NCI-H146 (cell line): ENCODE measurements around the gene GDAP1L1.
"Not testable (repeated sequence)": the region's sequence is repeated elsewhere in the genome, so short reads cannot be mapped to it uniquely, and the experiment has no call there.

Source experiments
- DNase-seq: peaks from one replicate; lab custom pipeline; 2025; lab: John Stamatoyannopoulos, UW

Gene GDAP1L1

DNA sequence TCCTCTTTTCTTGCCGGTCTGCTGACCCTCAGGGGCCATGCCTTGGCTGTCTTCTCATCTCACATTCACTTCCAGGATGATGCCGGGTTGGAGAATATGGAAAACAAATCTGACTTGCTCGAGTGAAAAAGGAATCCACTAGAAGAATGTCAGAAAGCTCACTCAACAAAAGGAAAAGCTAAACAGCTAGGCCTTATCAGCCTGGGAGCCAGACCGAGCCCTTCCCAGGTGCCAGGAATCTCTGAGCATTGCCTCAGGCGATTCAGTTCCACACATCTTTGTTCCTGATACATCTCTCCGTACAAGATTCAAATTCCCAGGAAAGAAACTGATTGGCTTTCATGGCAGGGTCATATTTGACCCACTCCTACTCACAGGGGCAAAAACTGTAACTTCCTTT lies 27.3 kb upstream of the GDAP1L1 start:
- no peak for DNase-seq

DNA sequence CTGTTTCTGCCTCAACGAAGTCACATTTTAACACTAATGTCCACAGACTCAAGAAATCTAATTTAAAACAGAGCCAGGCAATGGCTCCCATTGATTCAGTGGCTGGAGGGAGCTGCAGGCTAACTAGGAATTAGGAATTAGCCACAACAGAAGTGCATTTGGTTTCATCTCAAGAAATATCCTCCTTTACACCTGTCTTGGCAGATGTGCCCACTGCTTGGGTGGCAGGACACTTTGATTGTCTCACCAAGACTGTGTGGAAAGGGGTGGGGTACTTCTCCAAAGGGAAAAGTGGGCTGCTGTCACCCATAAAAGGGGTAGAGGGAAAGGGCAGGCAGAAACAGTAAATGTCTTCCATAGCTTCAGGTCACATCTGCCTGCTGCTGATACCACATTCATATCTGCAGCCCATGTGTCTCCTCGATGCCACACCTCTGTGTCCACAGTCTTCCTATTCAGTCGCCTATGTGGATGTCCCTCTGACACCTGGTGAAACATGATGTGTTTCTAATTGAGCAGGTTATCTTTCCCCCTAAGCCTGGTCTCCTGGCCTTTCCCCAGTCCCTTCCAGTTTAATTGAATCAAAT lies 25.6 kb upstream of the GDAP1L1 start:
- peak; percentile 22 for DNase-seq

DNA sequence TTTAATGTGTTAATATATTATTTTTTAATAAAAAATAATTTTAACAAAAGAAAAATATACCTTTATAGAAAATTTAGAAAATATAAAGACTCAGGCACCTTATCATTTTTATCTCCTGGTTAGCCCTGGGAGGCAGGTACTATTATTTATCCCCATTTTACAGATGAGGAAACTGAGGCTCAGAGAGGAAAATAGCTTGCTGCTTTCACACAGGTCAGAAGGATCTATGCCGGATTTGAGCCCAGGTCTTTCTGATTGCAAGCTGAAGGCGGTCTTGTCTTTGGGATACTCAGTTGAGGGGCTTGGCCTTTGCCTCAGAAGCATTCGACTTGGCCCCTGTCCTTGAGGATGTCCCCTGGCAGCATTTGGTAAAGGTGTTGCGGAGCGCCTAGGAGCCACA lies 25.1 kb upstream of the GDAP1L1 start:
- DNase-seq = no peak

DNA sequence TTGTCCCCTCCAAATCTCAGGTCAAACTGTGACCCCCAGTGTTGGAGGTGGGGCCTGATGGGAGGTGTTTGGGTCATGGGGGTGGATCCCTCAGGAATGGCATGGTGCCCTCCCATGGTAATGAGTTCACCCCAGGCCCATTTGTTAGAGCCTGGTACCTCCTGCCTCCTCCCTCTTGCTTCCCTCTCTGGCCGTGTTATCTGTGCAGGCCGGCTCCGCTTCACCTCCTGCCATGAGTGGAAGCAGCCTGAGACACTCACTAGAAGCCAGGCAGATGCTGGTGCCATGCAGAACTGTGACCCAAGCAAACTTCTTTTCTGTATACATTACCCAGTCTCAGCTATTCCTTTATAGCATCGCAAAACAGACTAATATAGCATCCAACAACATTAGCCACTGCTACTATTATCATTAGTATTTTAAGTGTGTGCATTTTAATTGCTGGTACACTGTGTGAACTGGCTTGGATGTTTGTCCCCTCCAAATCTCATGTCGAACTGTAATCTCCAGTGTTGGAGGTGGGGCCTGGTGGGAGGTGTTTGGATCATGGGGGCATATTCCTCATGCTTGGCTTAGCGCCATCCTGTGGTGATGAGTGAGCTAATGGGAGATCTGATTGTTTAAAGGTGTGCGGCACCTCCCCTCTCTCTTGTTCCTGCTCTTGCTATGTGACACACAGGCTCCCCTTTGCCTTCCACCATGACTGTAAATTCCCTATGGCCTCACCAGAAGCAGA lies 24.3 kb upstream of the GDAP1L1 start:
- no peak for DNase-seq

DNA sequence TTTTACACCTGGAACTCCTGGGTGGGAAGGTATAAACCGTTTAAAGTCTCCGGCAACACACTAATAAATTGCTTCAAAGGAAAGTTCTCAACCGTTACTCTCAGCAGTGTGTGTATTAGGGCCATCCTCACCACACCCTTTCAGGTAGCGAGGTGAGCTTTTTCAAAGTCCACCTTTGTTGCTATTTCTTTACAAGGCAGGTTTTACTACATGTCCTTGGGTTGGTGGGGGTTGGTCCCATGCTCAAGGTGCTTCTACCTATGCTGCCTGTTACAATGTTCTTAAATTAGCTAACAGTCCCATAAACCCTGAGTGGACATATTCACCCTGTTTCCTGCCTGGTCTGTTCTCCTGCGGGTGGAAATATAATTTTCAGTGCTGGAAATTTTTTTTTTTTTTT lies 23.4 kb upstream of the GDAP1L1 start:
- no peak for DNase-seq

DNA sequence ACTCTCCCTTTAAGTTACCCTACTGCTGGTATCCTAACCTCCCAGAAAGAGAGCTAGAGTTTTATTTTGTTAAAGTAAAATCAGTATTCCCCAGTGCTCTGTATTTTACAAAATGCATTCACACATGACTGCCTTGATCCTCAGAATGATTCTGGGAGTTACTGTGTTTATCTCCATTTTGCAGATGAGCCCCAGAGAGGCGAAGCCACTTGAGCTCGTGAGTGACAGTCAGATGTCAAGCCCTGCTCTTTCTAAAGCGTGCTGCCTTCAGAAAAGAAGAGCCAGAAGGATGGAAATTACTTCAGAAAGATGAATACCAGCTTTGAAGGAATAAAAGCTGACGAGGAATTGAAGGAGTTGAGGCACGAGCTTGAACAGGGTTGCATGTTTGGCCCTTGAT lies 22.5 kb upstream of the GDAP1L1 start:
- no peak for DNase-seq

DNA sequence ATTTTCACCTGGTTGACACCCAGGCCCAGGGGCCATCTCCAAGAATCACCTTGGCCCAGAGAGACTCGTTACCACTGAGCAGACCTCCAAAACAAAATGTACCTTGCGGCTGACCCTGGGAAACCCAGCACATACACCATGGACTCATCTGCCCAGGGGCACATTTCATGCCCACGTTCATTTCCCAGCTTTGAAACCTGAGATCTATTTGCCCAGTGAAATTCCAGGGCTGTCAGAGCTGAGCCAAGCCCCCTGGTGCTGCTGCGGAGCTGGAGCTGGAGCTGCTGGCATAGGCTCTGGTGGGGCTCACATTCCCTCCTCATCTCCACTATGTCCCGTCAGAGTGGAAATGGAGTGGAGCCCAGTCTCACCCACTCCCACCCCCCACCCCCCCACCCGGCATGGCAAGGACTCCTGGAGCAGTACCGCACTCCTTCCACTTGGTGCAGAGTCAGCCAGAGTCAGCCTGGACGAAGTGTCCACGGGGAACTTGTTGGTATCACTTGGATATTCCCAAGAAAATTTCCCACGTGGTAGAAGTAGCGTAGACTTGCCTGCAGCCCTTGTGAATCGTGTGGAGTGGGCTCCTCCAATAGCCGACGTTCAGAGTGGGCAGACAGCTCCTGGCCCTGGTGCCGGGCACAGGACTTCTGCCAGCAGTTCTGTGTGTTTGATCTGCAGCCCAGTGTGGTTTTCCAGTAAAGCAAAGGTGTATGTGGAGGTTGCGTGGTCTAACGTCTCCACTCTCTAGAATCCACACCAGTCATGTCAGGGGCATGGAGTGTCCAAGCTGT lies 18.4 kb upstream of the GDAP1L1 start:
- no peak for DNase-seq

DNA sequence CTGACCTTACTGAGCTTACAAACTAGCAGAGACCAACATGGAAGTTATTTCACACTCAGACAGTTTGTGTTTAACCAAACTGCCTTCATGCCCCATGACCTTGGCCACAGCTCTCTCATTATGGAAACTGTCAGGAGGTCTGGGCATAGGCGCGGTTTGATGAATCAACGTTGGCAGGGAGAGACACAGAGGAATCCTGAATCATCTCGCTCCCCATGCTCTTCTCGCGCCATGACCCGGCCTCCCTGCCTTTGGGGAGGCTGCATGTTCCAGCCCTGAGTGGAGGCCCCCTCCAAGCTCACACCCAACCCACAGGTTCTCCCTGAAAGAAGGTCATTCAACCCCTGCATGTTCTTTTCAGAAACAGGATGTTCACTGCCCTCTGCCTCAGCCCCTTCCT lies 15.9 kb upstream of the GDAP1L1 start:
- peak; percentile 51 for DNase-seq

DNA sequence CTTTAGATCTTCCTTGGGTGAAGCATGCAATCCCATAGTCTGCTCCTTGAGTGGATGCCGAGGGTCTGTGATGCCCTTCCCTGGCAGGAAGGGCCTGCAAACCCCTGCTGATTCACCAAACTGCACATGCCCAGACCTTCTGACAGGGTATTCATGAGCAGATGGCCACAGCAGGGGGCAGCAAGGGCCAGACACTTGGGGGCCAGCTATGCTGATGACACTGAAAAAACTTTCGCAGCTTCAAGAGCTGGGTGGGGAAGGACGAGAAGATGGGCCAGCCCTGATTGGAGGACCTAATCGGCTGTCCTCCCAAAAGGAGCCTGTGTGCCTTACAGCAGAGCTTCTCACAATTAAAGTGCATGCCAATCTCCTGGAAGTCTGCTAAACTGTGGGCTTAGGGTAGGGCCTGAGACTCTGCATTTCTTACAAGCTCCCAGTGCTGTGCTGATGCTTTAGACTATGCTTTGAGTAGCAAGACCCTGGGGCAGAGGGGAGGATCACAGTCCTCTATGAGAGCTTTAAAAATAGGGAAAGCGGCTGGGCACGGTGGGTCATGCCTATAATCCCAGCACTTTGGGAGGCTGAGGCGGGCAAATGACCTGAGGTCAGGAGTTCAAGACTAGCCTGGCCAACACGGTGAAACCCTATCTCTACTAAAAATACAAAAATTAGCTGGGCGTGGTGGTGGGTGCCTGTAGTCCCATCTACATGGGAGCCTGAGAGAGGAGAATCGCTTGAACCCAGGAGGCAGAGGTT lies 15.2 kb upstream of the GDAP1L1 start:
- peak; percentile 86 for DNase-seq

DNA sequence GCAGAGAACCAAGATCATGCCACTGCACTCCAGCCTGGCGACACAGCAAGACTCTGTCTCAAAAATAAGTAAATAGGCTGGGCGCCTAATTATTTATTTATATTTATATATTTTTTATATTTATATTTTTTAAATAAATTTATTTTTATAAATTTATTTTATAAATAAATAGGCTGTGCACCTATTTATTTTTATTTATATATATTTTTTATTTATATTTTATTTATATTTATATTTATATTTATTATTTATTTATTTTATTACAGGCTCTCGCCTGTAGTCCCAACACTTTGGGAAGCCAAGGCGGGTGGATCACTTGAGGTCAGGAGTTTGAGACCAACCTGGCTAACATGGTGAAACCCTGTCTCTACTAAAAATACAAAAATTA lies 14.6 kb upstream of the GDAP1L1 start:
- DNase-seq = not testable (repeated sequence)

DNA sequence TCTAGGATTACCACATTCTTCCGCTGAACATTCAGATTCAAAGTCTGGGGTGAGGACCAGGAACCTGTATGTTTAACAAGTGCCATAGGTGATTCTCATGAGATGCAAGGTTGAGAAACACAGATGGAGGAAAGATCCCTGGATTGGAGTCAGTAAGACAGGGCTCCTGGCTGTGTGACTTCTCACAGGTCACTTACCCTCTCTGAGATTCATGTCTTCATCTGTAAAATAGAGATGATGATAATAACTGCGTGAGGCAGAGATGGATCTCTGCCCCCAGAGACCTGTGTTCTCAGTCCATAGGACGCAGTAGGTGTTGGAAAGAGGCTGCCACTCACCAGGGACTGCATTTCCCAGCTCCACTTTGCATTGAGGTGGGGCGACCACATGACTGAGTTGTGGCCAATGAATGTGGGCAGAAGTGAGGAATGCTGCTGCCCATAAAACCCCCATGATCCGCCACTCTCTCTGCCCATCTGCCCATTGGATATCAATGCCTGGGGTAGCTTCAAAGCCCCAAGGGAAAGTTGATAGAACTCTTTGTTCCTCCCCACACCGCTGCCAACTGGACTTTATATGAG lies 13.6 kb upstream of the GDAP1L1 start:
- no peak for DNase-seq

DNA sequence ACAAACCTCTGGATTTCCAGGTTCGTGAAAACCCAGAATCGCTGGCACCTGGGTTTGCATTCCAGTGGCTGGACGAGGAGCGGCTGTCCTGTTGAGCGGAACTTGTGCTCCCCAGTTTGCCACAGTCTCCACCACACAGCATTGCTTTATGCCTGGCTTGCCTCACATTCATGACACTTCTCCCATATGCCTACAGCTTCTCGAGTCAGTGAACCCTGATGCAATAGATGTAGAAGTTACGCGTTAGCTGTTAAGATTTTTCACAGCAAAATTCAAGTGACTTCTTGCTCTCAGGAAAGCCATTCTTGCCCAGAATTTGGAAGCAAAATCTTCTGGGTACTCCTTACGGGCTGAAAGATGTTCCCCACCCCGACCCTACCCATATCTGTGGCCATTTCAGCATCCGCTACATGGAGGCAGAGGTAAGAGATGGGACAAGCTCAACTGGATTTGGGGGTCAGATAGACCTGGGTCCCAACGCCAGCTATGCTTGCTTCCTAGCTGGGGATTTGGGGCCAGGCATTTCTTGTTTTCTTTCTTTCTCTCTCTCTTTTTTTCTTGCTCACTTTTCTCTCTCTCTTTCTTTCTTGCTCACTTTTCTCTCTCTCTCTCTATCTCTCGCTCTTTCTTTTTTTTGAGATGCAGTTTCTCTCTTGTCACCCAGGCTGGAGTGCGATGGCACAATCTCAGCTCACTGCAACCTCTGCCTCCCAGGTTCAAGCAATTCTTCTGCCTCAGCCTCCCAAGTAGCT lies 12.4 kb upstream of the GDAP1L1 start:
- no peak for DNase-seq

DNA sequence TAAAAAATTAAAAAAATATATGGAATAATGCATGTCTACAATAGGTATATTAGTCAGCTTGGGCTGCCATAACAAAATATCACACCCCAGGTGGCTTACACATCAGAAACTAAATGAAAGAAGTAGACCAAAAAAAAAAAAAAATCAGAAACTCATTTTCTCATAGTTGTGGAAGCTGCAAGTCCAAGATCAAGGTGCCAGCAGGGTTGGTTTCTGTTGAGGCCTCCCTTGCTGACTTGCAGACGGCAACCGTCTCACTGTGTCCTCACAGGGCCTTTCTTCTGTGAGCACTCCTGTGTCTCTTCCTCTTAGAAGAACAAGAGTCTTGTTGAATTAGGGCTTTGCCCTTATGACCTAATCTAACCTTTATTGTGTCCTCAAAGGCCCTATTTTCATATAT lies 11.4 kb upstream of the GDAP1L1 start:
- DNase-seq = peak; percentile 50

DNA sequence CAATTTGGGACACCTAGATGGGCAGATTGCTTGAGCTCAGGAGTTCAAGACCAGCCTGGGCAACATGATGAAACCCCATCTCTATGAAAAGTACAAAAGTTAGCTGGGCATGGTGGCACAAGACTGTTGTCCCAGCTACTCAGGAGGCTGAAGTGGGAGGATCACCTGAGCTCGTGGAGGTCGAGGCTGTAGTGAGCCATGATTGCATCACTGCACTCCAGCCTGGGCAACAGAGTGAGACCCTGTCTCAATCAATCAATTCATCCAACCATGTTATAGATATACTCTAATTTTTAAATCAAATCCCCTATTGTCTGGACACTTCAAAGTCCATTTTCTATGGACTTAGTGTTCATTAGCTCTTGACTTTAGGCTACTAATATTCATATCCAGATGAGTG lies 10.3 kb upstream of the GDAP1L1 start:
- DNase-seq = not testable (repeated sequence)

DNA sequence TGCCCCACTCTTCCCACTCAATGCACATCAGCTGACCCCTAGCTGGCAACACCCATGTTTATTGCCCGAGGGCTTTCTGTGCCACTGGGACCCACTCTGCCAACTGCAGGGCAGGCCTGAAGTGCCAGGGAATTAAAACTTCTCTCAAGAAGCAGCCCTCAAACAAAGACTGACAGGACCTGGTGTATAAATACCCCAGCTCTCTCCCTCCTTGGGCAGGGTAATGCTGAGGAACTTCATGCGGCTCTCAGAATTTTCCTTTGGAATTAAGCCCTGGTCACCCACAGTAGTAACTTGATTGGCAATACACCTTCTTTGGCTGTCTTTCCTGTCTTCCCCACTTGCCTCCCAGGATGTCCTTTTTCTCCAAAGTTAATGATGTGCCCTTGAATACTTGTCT lies 5.3 kb upstream of the GDAP1L1 start:
- DNase-seq = no peak

DNA sequence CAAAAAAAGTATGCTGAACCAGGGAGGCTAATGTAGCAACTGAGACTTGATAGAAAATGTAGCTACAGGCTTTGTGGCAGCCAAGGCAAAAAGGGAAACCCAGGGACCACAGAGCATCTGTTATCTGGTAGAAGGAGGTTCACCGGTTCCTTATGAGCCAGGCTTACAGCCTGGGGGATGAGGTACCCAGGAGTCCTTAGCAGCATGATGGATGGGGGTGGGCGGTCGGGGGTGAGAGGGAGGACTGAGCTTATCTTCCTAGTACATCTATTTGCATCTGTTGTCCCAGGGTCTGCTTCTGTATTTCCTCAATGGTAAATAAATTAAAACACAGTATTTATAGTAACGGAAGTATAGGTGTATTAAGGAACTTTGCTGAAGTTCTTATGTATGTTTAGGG lies 1.1 kb upstream of the GDAP1L1 start:
- no peak for DNase-seq

DNA sequence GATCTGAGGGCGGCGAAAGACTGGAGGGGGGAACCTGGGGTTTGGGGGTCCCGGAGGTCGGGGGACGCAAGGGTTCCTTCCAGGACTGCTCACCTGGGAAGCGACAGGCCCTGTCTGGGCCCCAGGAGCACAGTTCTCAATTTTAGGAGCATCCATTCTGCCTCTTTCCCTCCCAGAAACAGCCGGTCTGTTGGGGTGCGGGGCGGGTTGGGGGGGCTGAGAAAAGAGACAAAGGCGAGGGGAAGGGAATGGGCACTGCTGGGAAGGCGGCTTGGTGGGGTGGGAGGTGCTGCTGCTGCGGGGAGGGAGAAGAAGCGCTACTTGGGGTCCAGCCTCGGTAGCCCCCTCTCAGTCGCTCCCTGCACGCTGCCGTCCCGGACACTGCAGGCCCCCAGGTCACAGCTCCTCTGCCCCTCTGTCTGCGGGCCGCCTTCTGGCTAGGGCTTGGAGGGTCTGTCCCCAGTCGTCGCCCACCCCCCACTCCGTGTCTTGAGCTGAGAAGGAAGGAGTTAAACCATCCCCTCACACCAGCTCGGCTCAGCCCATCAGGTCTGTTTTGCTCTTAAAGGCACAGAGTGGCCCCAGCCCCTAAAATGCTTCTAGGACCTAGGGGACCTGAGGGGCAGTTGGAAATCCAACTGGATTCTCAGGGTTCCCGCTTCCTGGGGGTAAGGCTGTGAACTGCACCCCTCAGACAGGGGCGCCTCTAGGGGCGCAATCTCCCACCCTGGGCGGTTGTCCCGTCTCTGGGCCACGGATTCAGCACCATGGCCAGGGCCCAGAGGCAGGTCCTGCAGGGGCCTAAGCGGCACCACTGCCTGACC lies 690 bp downstream of the GDAP1L1 start:
- no peak for DNase-seq

DNA sequence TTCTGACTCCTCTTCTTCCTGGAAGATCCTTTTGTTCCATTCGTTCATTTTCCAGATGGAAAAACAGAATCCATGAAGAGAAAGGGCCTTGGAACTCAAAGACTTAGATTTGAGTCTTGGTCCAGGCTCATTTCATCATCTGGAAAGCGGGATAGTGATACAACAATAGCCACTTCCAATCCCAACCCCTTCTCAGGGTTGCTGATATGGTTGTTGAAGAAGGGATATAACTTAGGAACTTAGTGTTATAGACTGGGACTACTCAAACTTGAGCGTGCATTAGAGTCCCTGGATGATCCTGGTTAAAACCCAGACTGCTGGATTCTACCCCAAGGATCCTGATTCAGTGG lies 1.3 kb downstream of the GDAP1L1 start:
- no peak for DNase-seq

DNA sequence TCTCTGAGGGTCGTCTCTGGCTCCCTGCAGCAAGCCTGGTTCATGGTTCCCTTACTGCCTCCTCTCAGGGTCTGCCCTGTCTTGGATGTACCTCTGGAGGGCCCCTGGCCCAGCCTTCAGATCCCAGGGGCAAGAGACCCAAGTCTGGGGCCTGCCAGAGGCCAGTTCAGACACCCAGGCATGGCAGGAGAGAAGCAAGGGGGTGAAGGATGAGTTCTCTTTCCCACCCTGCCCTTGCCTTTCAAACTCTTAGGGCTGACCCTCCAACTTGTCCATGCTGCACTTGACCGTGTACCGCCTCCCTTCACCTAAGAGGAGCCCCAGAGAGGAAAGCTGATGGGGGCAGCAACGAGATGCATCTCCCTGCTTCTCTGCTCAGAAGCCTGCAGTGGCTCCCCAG lies 4.2 kb downstream of the GDAP1L1 start:
- no peak for DNase-seq

DNA sequence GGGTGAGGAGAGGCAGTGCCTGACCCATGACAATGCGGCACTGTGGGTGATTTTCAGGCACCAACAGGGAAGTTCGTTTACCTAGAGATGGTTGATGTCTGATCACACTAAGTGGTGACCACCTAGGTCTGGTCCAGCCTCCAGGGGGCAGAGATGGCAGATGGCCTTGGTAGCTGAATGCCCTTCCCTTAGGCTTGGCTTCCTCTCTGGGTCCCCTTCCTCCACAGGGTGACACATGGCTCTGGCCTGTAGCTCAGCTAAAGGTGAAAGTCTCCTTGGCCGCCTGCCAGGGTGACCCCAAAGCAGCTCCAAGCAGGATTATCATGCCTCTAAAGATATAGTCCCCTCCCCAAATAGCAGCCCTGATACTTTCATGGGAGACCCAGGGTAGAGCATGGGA lies 6.4 kb downstream of the GDAP1L1 start:
- peak; percentile 26 for DNase-seq

DNA sequence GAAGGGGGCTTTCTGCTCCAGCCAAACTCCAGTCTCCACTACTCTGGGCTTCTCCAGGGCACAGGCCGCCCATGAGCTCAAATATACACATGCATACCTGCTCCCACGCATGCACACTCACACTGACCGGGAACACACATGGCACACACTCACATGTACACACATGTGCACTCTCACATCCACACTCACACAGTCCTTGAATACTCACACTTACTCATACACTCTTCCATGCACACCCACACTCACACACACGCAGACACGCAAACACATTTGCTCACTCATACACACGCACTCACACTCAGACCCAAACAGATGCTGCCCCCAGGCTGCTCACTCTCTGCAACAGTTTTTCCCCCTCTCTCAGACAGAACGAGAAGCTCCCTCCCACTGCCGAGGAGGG lies 7.0 kb downstream of the GDAP1L1 start:
- DNase-seq = no peak
